HG03095 (cell line): ENCODE measurements around the gene ABHD17A.

Experiments
- ATAC-seq: cut with Tn5 transposase; IDR thresholded peaks from one replicate; pipeline ENCODE4 v1.9.1; 2021; ENCODE audit warnings: moderate library complexity; ENCODE audit not compliant: unreplicated experiment

ABHD17A gene

GRCh38 chr19:1885398-1886119, at the start of gene ABHD17A:
Gene ABHD17A (minus strand): TSS chr19:1885496. CDS start chr19:1881566, 3,930 bp downstream.
- peak; percentile 65 for ATAC-seq

- ATAC-seq = no peak
Observed at GRCh38 chr19:1933942-1934341, 48.6 kb upstream of the ABHD17A start.

GRCh38 chr19:1933244-1933643, 47.9 kb upstream of the ABHD17A start:
- ATAC-seq = no peak

GRCh38 chr19:1932395-1932794, 47.1 kb upstream of the ABHD17A start:
- ATAC-seq = no peak

GRCh38 chr19:1931445-1931844, 46.1 kb upstream of the ABHD17A start:
- ATAC-seq = no peak

GRCh38 chr19:1929021-1929742, 43.9 kb upstream of the ABHD17A start:
- no peak for ATAC-seq

GRCh38 chr19:1925544-1925943, 40.2 kb upstream of the ABHD17A start:
- ATAC-seq = no peak

- no peak for ATAC-seq
Observed at GRCh38 chr19:1924320-1924961, 39.1 kb upstream of the ABHD17A start.

- no peak for ATAC-seq
Observed at GRCh38 chr19:1923319-1923718, 38.0 kb upstream of the ABHD17A start.

GRCh38 chr19:1922803-1923202, 37.5 kb upstream of the ABHD17A start:
- no peak for ATAC-seq

GRCh38 chr19:1921825-1922224, 36.5 kb upstream of the ABHD17A start:
- ATAC-seq = no peak

- ATAC-seq = no peak
Observed at GRCh38 chr19:1921326-1921725, 36.0 kb upstream of the ABHD17A start.

GRCh38 chr19:1920644-1921043, 35.3 kb upstream of the ABHD17A start:
- no peak for ATAC-seq

GRCh38 chr19:1918975-1919374, 33.7 kb upstream of the ABHD17A start:
- no peak for ATAC-seq

- no peak for ATAC-seq
Observed at GRCh38 chr19:1917926-1918325, 32.6 kb upstream of the ABHD17A start.

GRCh38 chr19:1917146-1917545, 31.9 kb upstream of the ABHD17A start:
- ATAC-seq = no peak

- no peak for ATAC-seq
Observed at GRCh38 chr19:1914826-1915341, 29.6 kb upstream of the ABHD17A start.

- no peak for ATAC-seq
Observed at GRCh38 chr19:1913781-1914577, 28.7 kb upstream of the ABHD17A start.

- ATAC-seq = no peak
Observed at GRCh38 chr19:1912760-1913505, 27.6 kb upstream of the ABHD17A start.

GRCh38 chr19:1911995-1912394, 26.7 kb upstream of the ABHD17A start:
- no peak for ATAC-seq
